ENCODE results near the gene PLEKHB1. TPM values are rescaled to one million over a fixed set of nuclear protein-coding genes. Genes with fewer than 3 reads are reported as not detected.
"Not testable (repeated sequence)": the region's sequence is repeated elsewhere in the genome, so short reads cannot be mapped to it uniquely, and the experiment has no call there.

PLEKHB1 gene
- total RNA-seq, 1 donor from 2014 or later: 31.2 TPM

- DNase-seq (ENCODE audit: low spot score): no peak
- intact Hi-C loops (cut with DNase I): no loop called here
Observed at GRCh38 chr11:73663604-73664495, 17.5 kb downstream of the PLEKHB1 start.

- DNase-seq (ENCODE audit: low spot score): no peak
- intact Hi-C loops (cut with DNase I): no loop called here
Observed at GRCh38 chr11:73664877-73665276, 18.5 kb downstream of the PLEKHB1 start.

GRCh38 chr11:73667891-73668290 lies 21.5 kb downstream of the PLEKHB1 start:
- DNase-seq (ENCODE audit: low spot score): no peak
- intact Hi-C loops (cut with DNase I): no loop called here

- DNase-seq (ENCODE audit: low spot score): no peak
- intact Hi-C loops (cut with DNase I): no loop called here
Observed at GRCh38 chr11:73670808-73671207, 24.4 kb downstream of the PLEKHB1 start.

GRCh38 chr11:73671701-73672100 lies 25.3 kb downstream of the PLEKHB1 start:
- no peak for DNase-seq (ENCODE audit: low spot score)
- intact Hi-C loops (cut with DNase I): no loop called here

- DNase-seq (ENCODE audit: low spot score); intact Hi-C loops (cut with DNase I): not testable (repeated sequence)
Observed at GRCh38 chr11:73676552-73676951, 30.2 kb downstream of the PLEKHB1 start.

- DNase-seq (ENCODE audit: low spot score): no peak
- intact Hi-C loops (cut with DNase I): no loop called here
Observed at GRCh38 chr11:73680687-73681086, 34.3 kb downstream of the PLEKHB1 start.

GRCh38 chr11:73693899-73694525 lies 47.6 kb downstream of the PLEKHB1 start:
- no peak for DNase-seq (ENCODE audit: low spot score)
- intact Hi-C loops (cut with DNase I): no loop called here

GRCh38 chr11:73705053-73705452 lies 58.7 kb downstream of the PLEKHB1 start:
- DNase-seq (ENCODE audit: low spot score): no peak
- intact Hi-C loops (cut with DNase I): no loop called here

- no peak for DNase-seq (ENCODE audit: low spot score)
- intact Hi-C loops (cut with DNase I): no loop called here
Observed at GRCh38 chr11:73710964-73711363, 64.6 kb downstream of the PLEKHB1 start.

Other genes with a start within 250 kb of the PLEKHB1 start
- 29.5 TPM for gene FAM168A, start 48.5 kb upstream of the PLEKHB1 start, total RNA-seq
- gene RAB6A, start 114.5 kb downstream of the PLEKHB1 start, total RNA-seq: 135 TPM
- gene MRPL48, start 141.3 kb downstream of the PLEKHB1 start, total RNA-seq: 30.8 TPM
- 52.9 TPM for gene COA4, start 230.3 kb downstream of the PLEKHB1 start, total RNA-seq
- gene PAAF1, start 230.4 kb downstream of the PLEKHB1 start, total RNA-seq: 14.9 TPM

Measured in cardiac septum (tissue), 1 donor.